Glutamatergic neuron (in vitro differentiated cells): ENCODE results near the gene FZD10. TPM values are rescaled to one million over a fixed set of nuclear protein-coding genes. Genes with fewer than 3 reads are reported as not detected.

Experiments
- DNase-seq: peaks from one replicate; pipeline ENCODE4 v3.0.0; 2022
- H3K27ac Mint-ChIP-seq: one replicate; pipeline ENCODE4 v1.8.0; 2020; ENCODE audit warnings: mild to moderate bottlenecking, mixed read lengths, inconsistent platforms; ENCODE audit not compliant: unreplicated experiment
- H3K27me3 Mint-ChIP-seq: one replicate; pipeline ENCODE4 v1.8.0; 2020; ENCODE audit warnings: mild to moderate bottlenecking, moderate library complexity, mixed read lengths, inconsistent platforms; ENCODE audit not compliant: unreplicated experiment
- H3K36me3 Mint-ChIP-seq: one replicate; pipeline ENCODE4 v1.8.0; 2020; ENCODE audit warnings: mild to moderate bottlenecking, mixed read lengths, inconsistent platforms; ENCODE audit not compliant: unreplicated experiment
- H3K4me1 Mint-ChIP-seq: one replicate; pipeline ENCODE4 v1.8.0; 2020; ENCODE audit warnings: mild to moderate bottlenecking, low read depth, mixed read lengths, inconsistent platforms; ENCODE audit not compliant: unreplicated experiment
- H3K4me3 Mint-ChIP-seq: one replicate; pipeline ENCODE4 v1.8.0; 2020; ENCODE audit warnings: mild to moderate bottlenecking, mixed read lengths, inconsistent platforms; ENCODE audit not compliant: unreplicated experiment
- H3K9me3 Mint-ChIP-seq: one replicate; pipeline ENCODE4 v1.8.0; 2020; ENCODE audit warnings: mild to moderate bottlenecking, moderate library complexity, mixed read lengths, inconsistent platforms; ENCODE audit not compliant: unreplicated experiment
- CTCF ChIP-seq: fragments of 200-600 bp; sonication (generic); IDR thresholded peaks from one replicate; pipeline ENCODE4 v1.5.0; 2021; ENCODE audit not compliant: partially characterized antibody, unreplicated experiment
- total RNA-seq: library from RNA; stranded (reverse); fragmentation: NEBNext Ultra II Directional; extraction: Animal tissue kit (Norgen Biotek cat#: 25700); gene quantifications from one replicate; pipeline ENCODE4 v1.2.1, GENCODE V29; 2021; ENCODE audit not compliant: unreplicated experiment

FZD10 gene
- total RNA-seq, 1 donor from 2014 or later: not detected

- Mint-ChIP-seq H3K27ac (no peak overlapping the region), H3K4me3 (no peak overlapping the region), H3K27me3 (peaks cover 9% of the 10 kb centered on the region), H3K9me3 (peaks cover 22% of the 10 kb centered on the region), H3K4me1 (no peaks in the 10 kb centered on the region), H3K36me3 (peaks cover 13% of the 10 kb centered on the region)
- DNase-seq: no peak
- TF ChIP-seq CTCF: no peak
Measured at GRCh38 chr12:130137040-130138018, 24.9 kb upstream of the FZD10 start.

GRCh38 chr12:130138478-130138877 lies 23.8 kb upstream of the FZD10 start:
- H3K36me3 Mint-ChIP-seq: peaks cover 13% of the 10 kb centered on the region
- peaks cover 10% of the 10 kb centered on the region for H3K27me3 Mint-ChIP-seq
- no peaks in the 10 kb centered on the region for H3K4me1 Mint-ChIP-seq
- H3K4me3 Mint-ChIP-seq: no peak overlapping the region
- no peak for DNase-seq
- H3K27ac Mint-ChIP-seq: no peak overlapping the region
- no peak for TF ChIP-seq CTCF
- peaks cover 24% of the 10 kb centered on the region for H3K9me3 Mint-ChIP-seq

- DNase-seq: no peak
- Mint-ChIP-seq H3K4me3 (no peak overlapping the region), H3K27me3 (peaks cover 10% of the 10 kb centered on the region), H3K36me3 (peaks cover 13% of the 10 kb centered on the region), H3K9me3 (peaks cover 20% of the 10 kb centered on the region), H3K4me1 (no peaks in the 10 kb centered on the region), H3K27ac (no peak overlapping the region)
- TF ChIP-seq CTCF: no peak
Measured at GRCh38 chr12:130139567-130140421, 22.5 kb upstream of the FZD10 start.

- Mint-ChIP-seq H3K4me1 (no peaks in the 10 kb centered on the region), H3K9me3 (peaks cover 9% of the 10 kb centered on the region)
Measured at GRCh38 chr12:130141105-130141504, 21.2 kb upstream of the FZD10 start.

More at GRCh38 chr12:130141105-130141504, 21.2 kb upstream of the FZD10 start:
- Mint-ChIP-seq H3K27me3 (peaks cover 2% of the 10 kb centered on the region), H3K36me3 (peaks cover 6% of the 10 kb centered on the region), H3K27ac (no peak overlapping the region), H3K4me3 (no peak overlapping the region)
- TF ChIP-seq CTCF: no peak
- no peak for DNase-seq
